ENCODE data around the gene CYP2D6. TPM values are rescaled to one million over a fixed set of nuclear protein-coding genes. Genes with fewer than 3 reads are reported as not detected.
"Not testable (repeated sequence)": the region's sequence is repeated elsewhere in the genome, so short reads cannot be mapped to it uniquely, and the experiment has no call there.

Gene CYP2D6
- total and polyA plus RNA-seq, 12 donors, result 0.12 to 0.95 (median 0.25) TPM; not detected in 8

DNA sequence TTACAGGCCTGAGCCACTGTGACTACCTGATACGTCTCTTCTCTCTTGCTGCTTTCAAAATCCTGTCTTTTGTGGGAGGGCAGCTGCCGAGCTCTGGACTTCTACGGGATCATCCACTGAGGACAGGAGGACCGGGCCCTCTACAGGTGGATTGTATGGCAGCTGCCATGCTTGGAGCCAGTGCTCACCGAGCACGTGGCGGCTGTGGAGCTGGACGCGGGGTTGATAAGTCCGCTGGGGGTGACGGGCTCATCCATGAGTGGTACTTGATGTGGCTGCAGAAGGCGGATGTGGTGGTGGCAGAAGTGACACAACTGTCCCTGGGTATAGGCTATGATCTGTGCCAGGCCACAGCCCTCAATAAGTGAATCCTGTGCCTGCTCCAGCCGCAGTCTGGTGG is 1.8 kb upstream of the CYP2D6 start:
- no peak for ATAC-seq
- Histone ChIP-seq H3K27ac (no peak overlapping the region), H3K4me3 (no peak overlapping the region), H3K9me3 (no peaks in the 10 kb centered on the region), H3K4me1 (no peaks in the 10 kb centered on the region), H3K36me3 (no peaks in the 10 kb centered on the region), H3K27me3 (peaks cover 0 to 10% (median 0%) of the 10 kb centered on the region in 7 donors)
- TF ChIP-seq CTCF (IDR thresholded peaks at IDR 0.05), result no peak
- DNase-seq, result peak in 1 of 2 donors; percentile 12
- 74 to 88% methylated on average over 12 to 13 of the region's 13 CpGs for WGBS, 2 donors
- intact Hi-C loops (cut with DNase I), result no loop called here

DNA sequence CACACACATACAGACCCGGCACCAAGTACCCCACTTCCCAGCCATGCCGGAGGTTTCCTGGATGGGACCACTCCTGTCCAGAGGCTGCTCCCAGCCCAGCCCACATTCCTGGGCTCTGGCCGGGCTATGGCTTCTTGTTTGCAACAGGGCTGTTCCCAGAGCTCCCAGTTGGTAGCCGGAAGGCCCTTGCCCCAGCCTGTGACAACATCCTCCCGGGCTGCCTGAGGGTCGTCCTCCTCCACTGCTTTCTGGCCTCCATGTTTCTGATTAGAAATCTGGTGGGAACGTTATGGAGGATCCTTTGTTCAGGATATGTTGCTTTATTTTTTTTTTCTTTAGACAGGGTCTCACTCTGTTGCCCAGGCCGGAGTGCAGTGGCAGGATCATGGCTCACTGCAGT is 952 bp upstream of the CYP2D6 start:
- WGBS, 2 donors, result 68 to 73% methylated on average over 8 of the region's 8 CpGs
- intact Hi-C loops (cut with DNase I), result no loop called here
- Histone ChIP-seq H3K27me3 (peaks cover 0 to 10% (median 0%) of the 10 kb centered on the region in 7 donors), H3K27ac (no peak overlapping the region), H3K4me1 (no peaks in the 10 kb centered on the region), H3K9me3 (no peaks in the 10 kb centered on the region), H3K36me3 (no peaks in the 10 kb centered on the region), H3K4me3 (no peak overlapping the region)
- DNase-seq, result no peak
- TF ChIP-seq CTCF (IDR thresholded peaks at IDR 0.05), result no peak
- ATAC-seq, result no peak

DNA sequence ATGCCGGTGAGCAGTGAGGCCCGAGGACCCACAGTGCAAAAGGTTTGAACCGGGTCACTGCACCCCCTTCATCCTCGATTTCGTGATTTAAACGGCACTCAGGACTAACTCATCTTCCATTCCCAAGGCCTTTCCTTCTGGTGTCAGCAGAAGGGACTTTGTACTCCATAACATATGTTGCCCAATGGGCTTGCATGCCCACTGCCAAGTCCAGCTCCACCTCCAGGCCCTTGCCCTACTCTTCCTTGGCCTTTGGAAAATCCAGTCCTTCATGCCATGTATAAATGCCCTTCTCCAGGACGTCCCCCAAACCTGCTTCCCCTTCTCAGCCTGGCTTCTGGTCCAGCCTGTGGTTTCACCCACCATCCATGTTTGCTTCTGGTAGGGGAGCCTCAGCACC is 428 bp downstream of the CYP2D6 start:
- H3K4me3 ChIP-seq; H3K9me3 ChIP-seq; ATAC-seq; H3K4me1 ChIP-seq; H3K27ac ChIP-seq; intact Hi-C loops (cut with DNase I); DNase-seq; H3K27me3 ChIP-seq; H3K36me3 ChIP-seq: not testable (repeated sequence)
- 0% methylated on average over 1 of the region's 7 CpGs for WGBS, 2 donors

DNA sequence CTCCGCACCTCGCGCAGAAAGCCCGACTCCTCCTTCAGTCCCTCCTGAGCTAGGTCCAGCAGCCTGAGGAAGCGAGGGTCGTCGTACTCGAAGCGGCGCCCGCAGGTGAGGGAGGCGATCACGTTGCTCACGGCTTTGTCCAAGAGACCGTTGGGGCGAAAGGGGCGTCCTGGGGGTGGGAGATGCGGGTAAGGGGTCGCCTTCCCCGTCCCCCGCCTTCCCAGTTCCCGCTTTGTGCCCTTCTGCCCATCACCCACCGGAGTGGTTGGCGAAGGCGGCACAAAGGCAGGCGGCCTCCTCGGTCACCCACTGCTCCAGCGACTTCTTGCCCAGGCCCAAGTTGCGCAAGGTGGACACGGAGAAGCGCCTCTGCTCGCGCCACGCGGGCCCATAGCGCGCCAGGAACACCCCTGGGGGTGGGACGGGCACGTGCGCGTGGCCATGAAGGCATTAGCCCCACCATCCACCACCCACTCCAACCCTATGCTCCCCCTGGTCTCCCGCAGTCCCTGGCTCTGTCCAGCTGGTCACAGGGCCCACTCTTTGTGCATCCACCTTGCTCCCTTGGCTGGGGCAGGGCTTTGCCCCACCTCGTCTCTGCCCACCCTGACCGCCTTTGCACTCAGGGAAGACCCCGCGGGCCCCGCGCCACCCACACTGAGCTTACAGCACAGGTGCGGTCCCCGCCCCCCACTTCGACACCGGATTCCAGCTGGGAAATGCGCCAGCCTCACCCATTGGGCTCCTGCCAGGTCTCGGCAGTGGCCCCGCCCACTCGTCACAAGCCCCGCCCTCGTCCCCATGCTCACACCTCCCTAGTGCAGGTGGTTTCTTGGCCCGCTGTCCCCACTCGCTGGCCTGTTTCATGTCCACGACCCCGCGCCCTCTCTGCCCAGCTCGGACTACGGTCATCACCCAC is 1.6 kb downstream of the CYP2D6 start:
- intact Hi-C loops (cut with DNase I); H3K9me3 ChIP-seq; H3K36me3 ChIP-seq; H3K4me3 ChIP-seq; H3K27ac ChIP-seq; DNase-seq; H3K4me1 ChIP-seq; H3K27me3 ChIP-seq: not testable (repeated sequence)
- peak in 4 of 8 donors; percentile 4 to 21 (median 13) for ATAC-seq
- 64 to 66% methylated on average over 57 to 65 of the region's 65 CpGs for WGBS, 2 donors

- DNase-seq; H3K4me3 ChIP-seq; H3K9me3 ChIP-seq; intact Hi-C loops (cut with DNase I); H3K27me3 ChIP-seq; H3K4me1 ChIP-seq; H3K36me3 ChIP-seq; ATAC-seq; H3K27ac ChIP-seq: not testable (repeated sequence)
- WGBS, 2 donors, result 87 to 89% methylated on average over 13 of the region's 13 CpGs
Observed at GRCh38 chr22:42128007-42128406, 2.6 kb downstream of the CYP2D6 start.

GRCh38 chr22:42127606-42128005 is 3.0 kb downstream of the CYP2D6 start:
- Histone ChIP-seq H3K4me3 (no peak overlapping the region), H3K36me3 (peaks cover 0 to under 1% (median 0%) of the 10 kb centered on the region in 9 donors), H3K27ac (no peak overlapping the region), H3K4me1 (no peaks in the 10 kb centered on the region), H3K9me3 (no peaks in the 10 kb centered on the region), H3K27me3 (peaks cover 0 to under 1% (median 0%) of the 10 kb centered on the region in 7 donors)
- intact Hi-C loops (cut with DNase I), result no loop called here
- peak in 1 of 8 donors; percentile 3 for ATAC-seq
- WGBS, 2 donors, result 87 to 89% methylated on average over 16 of the region's 16 CpGs
- TF ChIP-seq CTCF (IDR thresholded peaks at IDR 0.05), result no peak
- DNase-seq, result no peak

DNA sequence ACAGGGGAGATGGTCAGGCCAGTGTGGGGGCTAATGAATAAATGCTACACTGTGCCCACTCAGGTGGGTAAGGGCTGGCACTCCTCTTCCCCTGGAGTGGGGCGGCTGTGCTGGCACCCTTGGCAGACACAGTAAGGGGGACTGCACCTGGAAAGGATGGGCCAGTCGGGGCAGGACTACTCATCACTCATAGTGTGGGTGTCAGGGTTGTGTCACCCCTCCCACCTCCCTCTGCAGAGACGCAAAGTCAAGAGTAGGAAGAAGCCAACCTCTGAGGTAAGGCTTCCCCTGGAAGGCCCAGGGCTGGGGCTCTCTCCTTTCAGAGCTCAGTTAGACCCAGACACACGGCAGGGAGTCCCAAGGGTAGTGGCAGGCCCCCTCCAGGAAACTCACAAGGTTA is 7.1 kb downstream of the CYP2D6 start:
- no CpG with 5 or more reads among the region's 4 CpGs for WGBS, 2 donors
- not testable (repeated sequence) for ATAC-seq

DNA sequence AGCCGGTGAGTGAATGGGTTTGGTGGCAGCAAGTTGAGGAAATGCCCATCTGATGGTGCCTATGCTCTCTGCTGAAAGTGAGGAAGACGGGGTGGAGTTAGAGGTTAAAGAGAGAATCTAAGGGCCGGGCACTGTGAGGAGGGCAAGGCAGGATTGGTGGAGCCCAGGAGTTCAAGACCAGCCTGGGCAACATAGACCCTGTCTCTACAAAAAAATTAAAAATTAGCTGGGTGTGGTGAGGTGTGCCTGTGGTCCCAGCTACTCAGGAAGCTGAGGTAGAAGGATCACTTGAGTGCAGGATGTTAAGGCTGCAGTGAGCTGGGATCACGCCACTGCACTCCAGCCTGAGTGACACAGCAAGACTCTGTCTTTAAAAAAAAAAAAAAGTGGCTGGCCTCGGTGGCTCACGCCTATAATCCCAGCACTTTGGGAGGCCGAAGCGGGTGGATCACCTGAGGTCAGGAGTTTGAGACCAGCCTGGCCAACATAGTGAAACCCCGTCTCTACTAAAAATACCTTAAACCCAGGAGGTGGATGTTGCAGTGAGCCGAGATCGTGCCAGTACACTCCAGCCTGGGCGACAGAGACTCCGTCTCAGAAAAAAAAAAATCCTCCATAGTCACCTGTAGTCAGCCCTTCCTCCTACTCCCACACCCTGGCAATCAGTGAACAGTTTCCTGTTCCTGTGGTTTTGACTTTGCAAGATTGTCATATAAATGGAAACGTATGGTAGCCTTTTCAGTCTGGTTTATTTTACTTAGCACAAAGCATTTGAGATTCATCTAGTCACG is 10.2 kb downstream of the CYP2D6 start:
- ATAC-seq; H3K4me3 ChIP-seq; H3K36me3 ChIP-seq; intact Hi-C loops (cut with DNase I); H3K27ac ChIP-seq; H3K27me3 ChIP-seq; DNase-seq: not testable (repeated sequence)
- 72 to 75% methylated on average over 15 of the region's 15 CpGs for WGBS, 2 donors
- Histone ChIP-seq H3K4me1 (peaks cover 0 to 12% (median 0%) of the 10 kb centered on the region in 9 donors), H3K9me3 (peaks cover 0 to 11% (median 7%) of the 10 kb centered on the region in 11 donors)

More for the DNA sequence above, 7.1 kb downstream of the CYP2D6 start:
- peaks cover 0 to 12% (median 0%) of the 10 kb centered on the region in 9 donors for H3K4me1 ChIP-seq
- H3K27me3 ChIP-seq; DNase-seq; H3K4me3 ChIP-seq; H3K36me3 ChIP-seq; intact Hi-C loops (cut with DNase I); H3K27ac ChIP-seq; H3K9me3 ChIP-seq: not testable (repeated sequence)
